HFFc6 (cell line): ENCODE results near the gene PNPLA5. TPM values are rescaled to one million over a fixed set of nuclear protein-coding genes. Genes with fewer than 3 reads are reported as not detected.

Source experiments
- DNase-seq: peaks from one replicate; pipeline ENCODE4 v3.0.0-alpha.2; 2018
- H3K27ac Mint-ChIP-seq: 2 replicates; pipeline ENCODE4 v1.8.0; 2020; ENCODE audit warnings: mild to moderate bottlenecking, mixed read lengths
- H3K27me3 Mint-ChIP-seq: 2 replicates; pipeline ENCODE4 v1.8.0; 2021; ENCODE audit warnings: mild to moderate bottlenecking, moderate library complexity, mixed read lengths; ENCODE audit not compliant: insufficient read depth
- H3K36me3 Mint-ChIP-seq: 2 replicates; pipeline ENCODE4 v1.8.0; 2021; ENCODE audit warnings: low read depth, mixed read lengths
- H3K4me1 Mint-ChIP-seq: 2 replicates; pipeline ENCODE4 v1.8.0; 2020; ENCODE audit warnings: low read depth, mixed read lengths
- H3K4me3 Mint-ChIP-seq: 2 replicates; pipeline ENCODE4 v1.8.0; 2020; ENCODE audit warnings: mild to moderate bottlenecking, moderate library complexity, mixed read lengths
- H3K9me3 Mint-ChIP-seq: 2 replicates; pipeline ENCODE4 v1.8.0; 2020; ENCODE audit warnings: mild to moderate bottlenecking, mixed read lengths
- CTCF ChIP-seq: fragments of 200-600 bp; sonication (generic); IDR thresholded peaks from 2 replicates; pipeline ENCODE4 v1.5.0; 2021; ENCODE audit warnings: antibody characterized with exemption, mild to moderate bottlenecking
- long read RNA-seq: library from polyadenylated mRNA; unstranded; transcript quantifications from one replicate; pipeline ENCODE4 v2.0.0, GENCODE V29; 2019
- total RNA-seq, 6 experiments: library from RNA; stranded (reverse); fragmentation: NEBNext Ultra II Directional; extraction: Animal tissue kit (Norgen Biotek cat#: 25700); gene quantifications; 2 replicates in 1 of 6; 3 replicates in 5 of 6; pipeline ENCODE4 v1.2.3, GENCODE V29; 2021

PNPLA5 gene
- total RNA-seq: not detected
- long read RNA-seq: 0 reads

GRCh38 chr22:43891360-43892182 is at the start of gene PNPLA5:
TSS of gene PNPLA5 (minus strand) at chr22:43892013. CDS start at chr22:43891880, 133 bp downstream.
- Mint-ChIP-seq H3K4me1 (peaks cover 7% of the 10 kb centered on the region), H3K4me3 (no peak within 1 kb of the TSS), H3K36me3 (no peaks in the 10 kb centered on the region), H3K27ac (no peak within 1 kb of the TSS), H3K9me3 (no peaks in the 10 kb centered on the region), H3K27me3 (peaks cover 10% of the 10 kb centered on the region)
- no peak for TF ChIP-seq CTCF
- no peak for DNase-seq

- H3K27ac Mint-ChIP-seq: no peak overlapping the region
- DNase-seq: no peak
- H3K4me3 Mint-ChIP-seq: no peak overlapping the region
- no peaks in the 10 kb centered on the region for H3K4me1 Mint-ChIP-seq
- no peaks in the 10 kb centered on the region; the same call in 1 of the 2 replicates for H3K27me3 Mint-ChIP-seq
- TF ChIP-seq CTCF: no peak
- H3K9me3 Mint-ChIP-seq: peaks cover 10% of the 10 kb centered on the region
- H3K36me3 Mint-ChIP-seq: peaks cover 45% of the 10 kb centered on the region
Measured at GRCh38 chr22:43941449-43941848, 49.6 kb upstream of the PNPLA5 start.

- no peak for TF ChIP-seq CTCF
- Mint-ChIP-seq H3K9me3 (no peaks in the 10 kb centered on the region), H3K4me3 (no peak overlapping the region), H3K4me1 (no peaks in the 10 kb centered on the region), H3K27me3 (peaks cover 2% of the 10 kb centered on the region), H3K36me3 (no peaks in the 10 kb centered on the region; the same call in 1 of the 2 replicates), H3K27ac (no peak overlapping the region)
- no peak for DNase-seq
Measured at GRCh38 chr22:43931771-43932170, 40.0 kb upstream of the PNPLA5 start.

GRCh38 chr22:43928908-43929307 is 37.1 kb upstream of the PNPLA5 start:
- Mint-ChIP-seq H3K36me3 (no peaks in the 10 kb centered on the region; the same call in 1 of the 2 replicates), H3K27me3 (peaks cover 2% of the 10 kb centered on the region), H3K27ac (no peak overlapping the region), H3K4me3 (no peak overlapping the region), H3K9me3 (no peaks in the 10 kb centered on the region), H3K4me1 (peaks cover 13% of the 10 kb centered on the region; the same call in 1 of the 2 replicates)
- no peak for DNase-seq
- no peak for TF ChIP-seq CTCF

- H3K4me1 Mint-ChIP-seq: peaks cover 13% of the 10 kb centered on the region; the same call in 1 of the 2 replicates
- H3K9me3 Mint-ChIP-seq: no peaks in the 10 kb centered on the region
- TF ChIP-seq CTCF: no peak
- H3K27me3 Mint-ChIP-seq: peaks cover 2% of the 10 kb centered on the region
- DNase-seq: no peak
- H3K36me3 Mint-ChIP-seq: no peaks in the 10 kb centered on the region; the same call in 1 of the 2 replicates
- H3K27ac Mint-ChIP-seq: no peak overlapping the region
- H3K4me3 Mint-ChIP-seq: no peak overlapping the region
Measured at GRCh38 chr22:43928468-43928867, 36.7 kb upstream of the PNPLA5 start.
